NOMO-1 (cell line): ENCODE results near the gene HEATR1.
"Not testable (repeated sequence)": the region's sequence is repeated elsewhere in the genome, so short reads cannot be mapped to it uniquely, and the experiment has no call there.

Experiments used
- DNase-seq, 2 experiments: peaks; one replicate each; lab custom pipeline; 2025; ENCODE audit not compliant: unreplicated experiment in 2 of 2; lab: John Stamatoyannopoulos, UW

Gene HEATR1, protein sequence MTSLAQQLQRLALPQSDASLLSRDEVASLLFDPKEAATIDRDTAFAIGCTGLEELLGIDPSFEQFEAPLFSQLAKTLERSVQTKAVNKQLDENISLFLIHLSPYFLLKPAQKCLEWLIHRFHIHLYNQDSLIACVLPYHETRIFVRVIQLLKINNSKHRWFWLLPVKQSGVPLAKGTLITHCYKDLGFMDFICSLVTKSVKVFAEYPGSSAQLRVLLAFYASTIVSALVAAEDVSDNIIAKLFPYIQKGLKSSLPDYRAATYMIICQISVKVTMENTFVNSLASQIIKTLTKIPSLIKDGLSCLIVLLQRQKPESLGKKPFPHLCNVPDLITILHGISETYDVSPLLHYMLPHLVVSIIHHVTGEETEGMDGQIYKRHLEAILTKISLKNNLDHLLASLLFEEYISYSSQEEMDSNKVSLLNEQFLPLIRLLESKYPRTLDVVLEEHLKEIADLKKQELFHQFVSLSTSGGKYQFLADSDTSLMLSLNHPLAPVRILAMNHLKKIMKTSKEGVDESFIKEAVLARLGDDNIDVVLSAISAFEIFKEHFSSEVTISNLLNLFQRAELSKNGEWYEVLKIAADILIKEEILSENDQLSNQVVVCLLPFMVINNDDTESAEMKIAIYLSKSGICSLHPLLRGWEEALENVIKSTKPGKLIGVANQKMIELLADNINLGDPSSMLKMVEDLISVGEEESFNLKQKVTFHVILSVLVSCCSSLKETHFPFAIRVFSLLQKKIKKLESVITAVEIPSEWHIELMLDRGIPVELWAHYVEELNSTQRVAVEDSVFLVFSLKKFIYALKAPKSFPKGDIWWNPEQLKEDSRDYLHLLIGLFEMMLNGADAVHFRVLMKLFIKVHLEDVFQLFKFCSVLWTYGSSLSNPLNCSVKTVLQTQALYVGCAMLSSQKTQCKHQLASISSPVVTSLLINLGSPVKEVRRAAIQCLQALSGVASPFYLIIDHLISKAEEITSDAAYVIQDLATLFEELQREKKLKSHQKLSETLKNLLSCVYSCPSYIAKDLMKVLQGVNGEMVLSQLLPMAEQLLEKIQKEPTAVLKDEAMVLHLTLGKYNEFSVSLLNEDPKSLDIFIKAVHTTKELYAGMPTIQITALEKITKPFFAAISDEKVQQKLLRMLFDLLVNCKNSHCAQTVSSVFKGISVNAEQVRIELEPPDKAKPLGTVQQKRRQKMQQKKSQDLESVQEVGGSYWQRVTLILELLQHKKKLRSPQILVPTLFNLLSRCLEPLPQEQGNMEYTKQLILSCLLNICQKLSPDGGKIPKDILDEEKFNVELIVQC (N-terminal part only)

DNA sequence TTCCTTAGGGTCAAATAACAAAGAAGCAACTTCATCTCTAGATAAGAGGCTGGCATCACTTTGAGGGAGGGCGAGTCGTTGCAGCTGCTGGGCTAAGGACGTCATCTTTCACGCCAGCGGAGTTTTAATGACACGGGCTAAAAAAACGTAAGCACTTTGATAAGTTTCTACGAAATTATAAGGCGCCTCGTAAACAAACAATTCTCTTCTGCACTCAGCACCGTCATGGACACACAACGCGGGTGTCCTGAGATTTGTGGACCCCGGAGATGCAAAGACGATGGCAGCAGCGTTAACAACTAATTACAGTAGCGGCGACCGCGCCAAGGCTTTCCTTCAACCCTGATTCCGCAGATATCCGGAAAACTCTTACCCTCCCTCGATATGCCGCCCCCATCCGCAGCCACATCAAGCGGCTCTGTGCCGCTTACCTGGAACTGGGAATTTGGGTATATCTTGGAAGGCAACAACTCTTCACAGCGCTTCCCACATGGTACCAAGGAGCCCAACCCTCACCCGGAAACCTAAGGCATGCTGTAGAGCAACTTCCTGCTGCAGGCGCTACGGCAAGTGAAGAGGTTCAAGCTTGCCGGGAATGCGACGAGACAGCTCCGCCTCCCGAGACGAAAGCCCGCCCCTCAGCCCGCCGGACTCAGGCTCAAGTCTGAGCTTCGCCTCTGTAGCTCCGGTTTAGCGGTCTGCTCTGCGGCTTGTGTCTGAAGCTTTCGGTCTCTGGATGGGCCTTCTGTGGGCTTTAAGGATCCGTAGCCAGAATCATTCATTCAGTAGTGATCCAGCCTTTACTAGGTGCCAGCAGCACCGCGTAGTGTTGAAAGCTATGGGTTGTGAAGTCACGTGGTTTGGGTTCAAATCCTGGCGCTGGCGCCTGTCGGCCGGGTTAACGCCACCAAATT is at the start of gene HEATR1:
Gene HEATR1, minus strand, starts transcription at position 526 of the 914 bp plus-strand sequence. Its CDS starts 421 bp downstream, at position 105.
- DNase-seq: peak; percentile 81 to 83

DNA sequence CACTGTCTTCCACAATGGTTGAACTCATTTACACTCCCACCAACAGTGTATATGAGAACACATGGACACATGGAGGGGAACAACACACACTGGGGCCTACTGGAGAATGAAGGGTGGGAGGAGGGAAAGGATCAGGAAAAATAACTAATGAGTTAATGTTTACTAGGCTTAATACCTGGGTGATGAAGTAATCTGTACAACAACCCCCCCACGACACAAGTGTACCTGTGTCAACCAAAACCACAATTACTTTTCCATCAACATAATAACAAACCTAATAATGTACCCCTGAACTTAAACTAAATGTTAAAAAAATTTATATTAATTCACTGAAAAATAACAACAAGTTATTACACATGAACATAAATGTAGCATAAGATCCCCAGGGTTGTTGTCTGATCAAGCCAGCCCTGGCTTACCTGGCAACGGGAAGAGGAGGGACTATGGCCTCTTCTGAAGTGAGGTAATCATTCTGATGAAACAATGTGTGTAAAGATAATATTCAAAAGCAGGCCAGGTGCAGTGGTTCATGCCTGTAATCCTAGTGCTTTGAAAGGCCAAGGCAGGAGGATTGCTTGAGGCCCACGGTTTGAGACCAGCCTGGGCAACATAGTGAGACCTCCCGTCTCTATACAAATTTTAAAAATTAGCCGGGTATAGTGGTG is 40.8 kb upstream of the HEATR1 start:
- DNase-seq: no peak

DNA sequence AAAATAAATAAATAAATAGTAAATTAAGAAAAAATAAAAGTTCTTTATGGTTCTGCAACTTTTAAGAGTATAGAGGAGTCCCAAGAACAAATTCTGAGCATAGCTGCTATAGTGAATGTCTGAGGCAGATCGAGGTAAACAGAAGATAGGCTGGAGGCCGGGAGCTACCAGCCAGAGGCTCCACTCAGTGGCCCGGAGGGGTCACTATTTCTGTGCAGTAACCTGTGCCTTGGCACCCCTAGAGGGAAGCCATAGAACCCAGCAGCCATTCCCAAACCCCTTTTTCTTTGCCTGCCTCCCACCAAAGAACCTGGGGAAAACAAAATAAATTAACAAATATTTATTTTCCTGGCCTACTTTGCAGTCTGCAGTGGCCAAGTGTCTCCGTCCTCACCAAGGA is 38.4 kb upstream of the HEATR1 start:
- DNase-seq: no peak

DNA sequence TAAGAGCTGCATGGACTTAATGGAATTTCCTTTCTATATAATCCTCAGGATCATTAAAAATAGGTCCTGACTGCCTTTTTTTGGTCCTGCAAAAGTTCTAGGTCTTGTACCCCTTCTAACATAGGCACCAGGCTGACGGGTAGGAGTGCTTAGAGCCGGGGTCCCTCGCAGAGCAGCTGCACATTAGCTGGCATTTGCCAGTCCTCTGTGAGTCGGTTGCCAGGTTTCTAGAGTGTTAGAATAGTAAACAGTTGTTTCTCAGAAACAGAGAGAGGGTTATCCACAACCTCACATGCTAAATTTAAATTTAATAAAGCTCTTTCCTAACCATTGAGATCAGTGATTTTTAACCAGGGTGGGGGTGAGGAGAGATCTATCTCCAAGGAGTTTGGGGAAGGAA is 35.4 kb upstream of the HEATR1 start:
- DNase-seq: no peak

DNA sequence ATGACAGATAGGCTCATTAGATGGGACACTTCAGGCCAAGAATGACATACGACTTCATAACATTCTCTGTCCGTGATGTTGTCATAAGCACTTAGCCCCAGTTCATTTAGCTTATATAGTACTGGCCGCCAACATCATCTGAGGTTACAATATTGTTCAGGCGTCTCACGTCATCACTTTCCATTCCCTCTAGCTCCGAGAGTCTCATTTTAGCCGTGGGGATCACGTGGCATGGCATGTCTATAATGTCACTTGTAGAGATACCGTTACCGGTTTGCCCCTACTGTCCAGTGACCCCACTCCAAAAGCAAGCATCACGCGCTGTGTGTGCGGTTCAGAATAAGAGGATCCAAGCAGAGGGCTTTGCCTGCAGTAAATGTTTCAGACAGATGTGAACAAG is 34.6 kb upstream of the HEATR1 start:
- DNase-seq: no peak

DNA sequence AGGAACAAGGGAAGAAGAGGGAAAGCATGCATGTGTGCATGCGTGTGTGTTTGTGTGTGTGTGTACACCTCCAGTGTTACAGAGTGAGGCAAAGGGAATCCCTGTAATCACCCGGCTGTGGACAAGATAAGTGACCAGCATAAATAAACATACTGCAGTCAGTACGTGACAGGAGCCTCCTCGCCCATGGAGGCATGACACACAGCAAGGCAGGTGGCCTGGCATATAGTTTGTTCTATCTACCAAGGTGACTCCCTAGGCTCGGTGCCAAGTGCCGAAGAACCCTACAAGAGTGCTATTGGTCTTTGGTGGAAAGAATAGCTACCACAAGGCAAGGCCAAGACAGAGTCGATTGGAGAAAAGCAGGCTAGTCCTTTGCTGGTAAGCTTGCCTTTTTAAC is 31.7 kb upstream of the HEATR1 start:
- DNase-seq: no peak

DNA sequence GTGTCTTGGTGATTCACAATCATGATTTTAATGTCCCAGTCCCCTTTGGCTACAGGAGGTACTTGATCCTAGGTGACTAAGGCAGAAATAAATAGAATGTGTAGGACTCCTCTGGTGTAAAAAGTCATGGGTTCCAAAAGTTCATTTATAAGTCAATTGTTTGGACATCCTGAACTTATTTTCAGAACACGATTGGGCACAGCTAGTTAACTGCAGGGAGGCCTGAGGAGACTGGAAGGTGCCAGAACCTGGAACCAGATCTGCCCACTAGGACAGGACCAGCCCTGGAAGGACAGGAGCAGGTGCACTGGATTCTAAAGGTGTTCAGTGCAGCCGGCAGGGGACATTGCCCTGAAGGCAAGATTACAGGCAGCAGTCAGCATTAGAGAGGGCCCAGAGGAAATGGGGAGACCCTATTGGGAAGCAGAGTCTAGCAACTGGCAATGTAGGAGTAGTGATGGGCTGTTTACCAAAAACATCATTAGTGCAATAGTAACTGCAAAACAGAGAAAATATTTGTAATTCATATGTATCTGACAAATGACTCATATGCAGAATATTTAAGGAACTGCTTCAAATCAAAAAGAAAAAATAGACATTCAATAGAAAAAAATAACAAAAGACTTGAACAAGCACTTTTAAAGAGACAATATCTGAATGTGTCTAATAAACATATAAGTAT is 23.6 kb upstream of the HEATR1 start:
- DNase-seq: no peak

DNA sequence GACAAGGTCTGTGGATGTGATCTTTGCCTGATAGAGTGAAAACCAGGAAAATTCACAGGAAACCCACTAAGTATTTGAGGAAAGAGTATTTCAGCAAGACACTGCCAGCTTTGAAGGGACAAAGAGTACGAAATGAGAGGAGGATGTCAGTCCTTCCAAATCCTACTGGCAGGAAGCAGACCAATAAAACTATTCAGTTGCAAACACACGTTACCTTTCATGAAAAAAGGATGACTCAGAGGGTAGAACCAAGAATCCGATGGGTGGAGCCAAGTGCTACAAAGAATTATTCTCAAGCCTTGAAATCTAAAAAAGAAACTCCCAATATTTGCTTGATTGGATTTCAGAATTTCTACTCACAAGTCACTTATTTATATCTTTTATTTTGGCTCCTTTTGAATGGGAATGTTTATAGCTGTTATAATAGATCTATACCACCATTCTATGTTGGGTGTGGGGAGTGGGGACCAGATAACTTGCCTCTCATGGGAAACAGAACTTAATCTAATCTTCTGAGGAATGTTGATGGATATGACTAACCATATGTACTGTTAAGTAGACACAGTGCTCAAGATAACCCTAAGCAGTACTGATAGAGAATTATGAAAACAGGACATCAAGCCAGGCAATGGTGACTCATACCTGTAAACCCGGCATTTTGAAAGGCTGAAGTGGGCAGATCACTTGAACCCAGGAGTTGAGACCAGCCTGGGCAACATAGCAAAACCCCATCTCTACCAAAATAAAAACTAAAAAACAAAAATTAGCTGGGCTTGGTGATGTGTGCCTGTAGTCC is 19.3 kb upstream of the HEATR1 start:
- no peak for DNase-seq

DNA sequence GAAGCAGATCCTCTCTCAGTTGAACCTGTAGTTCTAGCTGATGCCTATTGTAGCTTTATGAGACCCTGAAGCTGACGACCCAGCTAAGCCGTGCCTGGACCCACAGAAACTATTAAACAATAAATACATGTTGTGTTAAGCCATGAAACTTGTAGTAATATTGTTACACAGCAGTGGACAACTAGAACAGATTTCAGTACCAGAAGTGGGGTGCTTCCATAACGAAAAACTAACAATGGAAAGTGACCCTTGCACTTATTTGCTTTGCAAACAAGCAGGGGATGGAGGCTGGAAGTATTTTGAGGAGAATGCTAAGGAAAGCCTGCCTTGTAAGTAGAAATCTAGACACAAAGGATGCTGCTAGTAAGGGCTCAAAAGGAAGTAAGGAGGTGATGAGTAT is 18.1 kb upstream of the HEATR1 start:
- DNase-seq: no peak

DNA sequence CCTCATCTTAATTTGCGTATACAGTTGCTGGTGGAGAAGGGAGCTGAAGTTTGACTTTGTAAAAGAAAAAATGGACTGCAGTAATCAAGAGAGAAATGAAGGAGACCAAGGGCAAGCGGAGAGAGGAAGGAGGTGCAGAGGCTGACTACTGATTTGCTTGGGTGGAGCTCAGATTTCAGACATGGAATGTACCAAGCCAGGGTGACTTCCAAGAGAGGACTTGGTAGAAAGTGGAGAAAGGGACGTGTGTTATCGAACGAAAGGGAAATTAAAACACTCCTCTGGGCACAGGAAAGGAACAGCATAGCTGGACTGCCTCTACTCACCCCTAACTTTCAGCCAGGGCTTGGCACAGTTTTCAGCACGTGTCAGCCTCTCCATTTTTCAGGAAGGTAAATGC is 15.1 kb upstream of the HEATR1 start:
- DNase-seq: no peak

DNA sequence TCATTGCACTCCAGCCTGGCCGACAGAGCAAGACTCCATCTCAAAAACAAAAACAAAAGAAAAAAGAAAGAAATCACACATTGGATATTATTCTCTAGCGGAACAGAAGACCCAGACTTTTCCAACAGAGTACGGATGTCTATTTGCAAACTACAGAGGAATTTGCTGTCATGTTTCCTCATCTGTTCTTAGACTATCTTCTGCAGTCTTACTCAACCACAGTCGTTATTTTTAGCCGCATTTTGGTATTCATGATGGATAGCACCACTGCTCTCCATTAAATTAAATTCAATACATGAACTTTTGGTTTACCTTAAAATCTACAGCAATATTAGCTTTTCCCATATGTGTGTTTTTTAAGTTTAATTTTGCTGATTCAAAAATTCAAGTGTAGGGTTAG is 14.2 kb upstream of the HEATR1 start:
- no peak for DNase-seq

DNA sequence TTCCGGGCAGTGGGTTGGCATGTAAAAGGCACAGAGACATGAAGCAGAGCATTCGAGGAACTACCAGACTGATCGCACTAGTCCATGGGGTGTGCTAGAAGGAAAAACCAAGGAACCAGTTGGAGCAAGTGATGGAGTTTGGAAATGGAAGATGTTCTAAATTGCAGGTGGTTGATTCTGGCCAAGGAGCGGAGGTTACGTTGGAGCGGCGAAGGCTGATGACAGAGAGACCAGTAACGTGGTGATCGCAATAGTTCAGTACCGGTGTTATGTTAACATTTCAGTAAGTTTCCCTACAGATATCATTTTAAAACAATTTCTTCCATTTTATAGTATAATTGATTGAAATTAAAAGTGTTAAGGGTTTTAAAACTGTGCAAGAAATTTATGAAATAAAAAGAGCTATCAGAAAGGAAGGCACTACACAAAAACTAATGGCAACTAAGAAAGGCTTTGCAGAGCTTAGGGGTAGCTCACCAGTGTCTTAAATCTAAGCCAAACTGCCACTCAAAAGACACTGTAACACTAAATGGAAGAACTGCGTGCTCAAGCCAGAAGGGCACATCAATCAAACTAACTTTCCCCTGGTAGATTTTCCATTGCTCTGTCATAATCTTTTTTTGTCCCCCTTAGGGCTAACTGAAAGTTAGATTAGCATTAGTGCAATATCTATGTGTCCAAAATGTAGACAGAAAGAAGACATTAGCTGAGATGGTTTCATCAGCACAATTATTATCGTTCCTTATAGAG is 11.3 kb upstream of the HEATR1 start:
- DNase-seq: no peak

DNA sequence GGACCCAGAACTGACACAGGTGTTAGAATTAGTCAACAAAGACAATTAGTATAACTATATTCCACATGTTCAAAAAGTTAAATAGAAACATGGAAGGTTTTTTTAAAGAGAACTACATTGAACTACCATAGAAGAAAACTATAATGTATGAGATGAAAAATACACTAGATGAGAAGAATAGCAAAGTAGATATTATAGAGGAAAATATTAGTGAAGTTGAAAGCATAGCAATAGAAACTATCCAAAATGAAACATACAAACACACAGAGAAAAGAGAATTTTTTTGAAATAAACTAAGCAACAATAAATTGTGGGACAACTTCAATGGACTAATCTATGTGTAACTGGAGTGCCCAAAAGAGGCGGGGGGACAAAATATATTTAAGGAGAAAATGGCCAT is 8.0 kb upstream of the HEATR1 start:
- DNase-seq: no peak

DNA sequence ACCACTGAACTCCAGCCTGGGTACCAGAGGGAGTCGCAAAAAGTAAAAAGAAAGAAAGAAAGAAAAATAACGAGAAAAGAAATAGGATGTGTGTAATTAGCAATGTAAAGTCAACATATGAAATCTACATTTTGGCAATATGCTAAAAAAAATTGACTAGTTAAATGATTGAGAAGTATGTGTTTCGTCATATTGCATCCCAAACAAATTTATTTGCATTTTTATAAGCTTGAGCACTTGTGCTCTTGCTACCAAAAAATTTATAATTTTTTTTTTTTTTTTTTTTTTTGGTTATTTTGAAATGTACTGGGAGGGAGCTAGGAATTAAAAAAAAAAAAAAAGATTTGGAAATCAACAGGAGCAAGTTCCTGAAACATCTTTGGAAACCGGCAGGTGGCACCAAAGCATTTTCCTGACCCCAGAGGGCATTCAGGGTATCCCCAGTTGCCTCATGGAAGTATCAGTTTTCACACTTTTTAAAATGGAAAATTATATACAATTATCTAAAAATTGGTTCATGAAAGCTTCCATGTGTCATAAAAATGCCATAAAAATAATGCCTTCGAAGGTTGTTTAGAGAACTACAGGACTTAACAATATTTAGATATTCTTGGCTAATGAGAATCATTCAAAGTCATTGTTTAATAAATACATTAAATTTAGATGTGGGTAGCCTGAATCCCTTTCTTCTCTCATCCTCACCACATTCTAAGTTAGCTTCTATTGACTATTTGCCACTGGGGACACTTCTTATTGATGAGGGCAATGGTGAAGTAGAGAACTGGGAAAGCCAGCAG is 4.8 kb upstream of the HEATR1 start:
- no peak for DNase-seq

DNA sequence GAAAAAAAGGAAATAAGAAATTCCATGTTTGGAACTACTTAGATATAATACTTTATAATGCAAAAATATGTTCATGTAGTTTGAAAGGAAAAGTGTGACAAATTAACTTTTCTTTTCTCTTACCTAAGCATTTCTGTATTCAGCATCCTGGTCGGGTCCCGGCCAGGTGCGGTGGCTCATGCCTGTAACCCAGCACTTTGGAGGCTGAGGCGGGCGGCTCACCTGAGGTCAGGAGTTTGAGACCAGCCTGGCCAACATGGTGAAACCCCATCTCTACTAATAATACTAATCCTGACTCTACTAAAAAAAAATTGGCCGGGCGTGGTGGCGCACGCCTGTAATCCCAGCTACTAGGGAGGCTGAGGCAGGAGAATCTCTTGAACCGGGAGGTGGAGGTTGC is 3.3 kb upstream of the HEATR1 start:
- not testable (repeated sequence) for DNase-seq

DNA sequence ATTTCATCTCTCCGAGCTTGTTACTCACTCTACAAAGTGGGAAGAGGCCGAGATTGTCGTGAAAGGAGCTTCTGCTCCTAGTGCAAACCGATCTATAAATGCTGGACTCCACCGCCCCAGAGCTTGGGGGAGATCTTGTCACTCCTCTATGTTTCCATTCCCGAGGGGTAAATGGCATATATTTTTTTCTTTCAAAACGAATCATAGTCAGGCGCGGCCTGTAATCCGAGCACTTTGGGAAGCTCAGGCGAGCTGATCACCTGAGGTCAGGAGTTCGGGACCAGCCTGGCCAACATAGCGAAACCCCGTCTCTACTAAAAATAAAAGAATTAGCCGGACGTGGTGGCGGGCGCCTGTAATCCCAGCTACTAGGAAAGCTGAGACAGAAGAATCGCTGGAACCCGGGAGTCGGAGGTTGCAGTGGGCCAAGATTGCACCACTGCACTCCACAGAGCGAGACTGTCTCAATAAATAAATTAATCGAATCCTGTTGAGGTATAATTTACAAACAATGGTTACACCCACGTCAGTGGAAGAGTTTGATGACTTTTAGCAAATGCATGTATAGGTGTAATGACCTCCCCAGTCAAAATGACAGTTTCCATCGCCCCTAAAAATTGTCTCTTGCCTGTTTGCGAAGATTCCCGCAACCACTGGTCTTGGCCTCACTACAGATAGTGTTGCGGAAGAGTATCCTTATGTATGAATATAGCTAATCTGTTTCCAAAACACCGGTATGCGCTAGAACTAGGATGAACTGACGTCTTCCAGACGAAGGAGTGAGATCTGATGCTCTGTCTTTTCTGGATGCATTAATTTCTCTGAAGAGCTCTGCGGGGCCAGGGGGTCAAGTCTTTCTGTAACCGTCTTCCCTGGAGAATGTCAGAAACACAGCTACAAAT is 840 bp upstream of the HEATR1 start:
- no peak for DNase-seq
